Karpas-422 (cell line): ENCODE data around the gene ZNF79. TPM values are rescaled to one million over a fixed set of nuclear protein-coding genes. Genes with fewer than 3 reads are reported as not detected.

Experiments
- DNase-seq: peaks from one replicate; pipeline ENCODE4 v3.0.0-alpha.2; 2015
- H2AFZ ChIP-seq: fragments of 200-600 bp; sonication (generic); 2 replicates; pipeline ENCODE4 v1.6.1; 2014; ENCODE audit warnings: antibody characterized with exemption, low read length, mixed read lengths
- H3K27ac ChIP-seq: fragments of 200-600 bp; sonication (generic); 2 replicates; pipeline ENCODE4 v1.5.1; 2014; ENCODE audit warnings: mild to moderate bottlenecking, low read length, moderate library complexity
- H3K27me3 ChIP-seq: fragments of 200-600 bp; sonication (generic); 2 replicates; pipeline ENCODE4 v1.6.1; 2014; ENCODE audit warnings: low read length, mixed read lengths
- H3K36me3 ChIP-seq: fragments of 200-600 bp; sonication (generic); 2 replicates; pipeline ENCODE4 v1.6.1; 2014; ENCODE audit warnings: low read length, mixed read lengths; ENCODE audit not compliant: insufficient read depth
- H3K4me1 ChIP-seq: fragments of 200-600 bp; sonication (generic); 2 replicates; pipeline ENCODE4 v1.6.1; 2014; ENCODE audit warnings: mild to moderate bottlenecking, low read length, mixed read lengths
- H3K4me2 ChIP-seq: fragments of 200-600 bp; sonication (generic); 2 replicates; pipeline ENCODE4 v1.6.1; 2014; ENCODE audit warnings: low read length, low read depth, mild to moderate bottlenecking; ENCODE audit not compliant: poor library complexity, severe bottlenecking
- H3K4me3 ChIP-seq: fragments of 200-600 bp; sonication (generic); 2 replicates; pipeline ENCODE4 v1.5.1; 2014; ENCODE audit warnings: mild to moderate bottlenecking, antibody characterized with exemption, low read length, mixed read lengths
- H3K79me2 ChIP-seq: fragments of 200-600 bp; sonication (generic); 2 replicates; pipeline ENCODE4 v1.6.1; 2014; ENCODE audit warnings: mild to moderate bottlenecking, low read length, mixed read lengths
- H3K9ac ChIP-seq: fragments of 200-600 bp; sonication (generic); 2 replicates; pipeline ENCODE4 v1.6.0; 2014; ENCODE audit warnings: low read length
- H3K9me2 ChIP-seq: fragments of 200-600 bp; sonication (generic), shearing (Covaris generic); replicated peaks from 2 replicates; pipeline ENCODE4 v1.6.0; 2014; ENCODE audit warnings: mild to moderate bottlenecking, low read length, moderate library complexity; ENCODE audit not compliant: insufficient read depth
- H3K9me3 ChIP-seq: fragments of 300-700, 200-600 bp; sonication (generic); 2 replicates; pipeline ENCODE4 v1.6.1; 2014; ENCODE audit warnings: low read length, mixed read lengths
- H4K20me1 ChIP-seq: fragments of 200-600 bp; sonication (generic); 2 replicates; pipeline ENCODE4 v1.6.1; 2014; ENCODE audit warnings: mild to moderate bottlenecking, antibody characterized with exemption, low read length, low read depth; ENCODE audit not compliant: insufficient read depth
- total RNA-seq: library from RNA; depleted of rRNA; stranded (reverse); fragments of >200 nt; shearing (Covaris generic); gene quantifications from 2 replicates; pipeline ENCODE4 v1.2.3, GENCODE V29; 2014; ENCODE audit warnings: low replicate concordance

The ZNF79 gene
- total RNA-seq, 1 experiment from 2014 or later, result 8.1 TPM

- peak overlapping the region; percentile 72 for H3K27ac ChIP-seq
- H2AFZ ChIP-seq, result peak overlapping the region; percentile 31; the same call in 1 of the 2 replicates
- no peak overlapping the region; the same call in 1 of the 2 replicates for H3K4me3 ChIP-seq
Measured at GRCh38 chr9:127388037-127388855, 35.9 kb upstream of the ZNF79 start.

GRCh38 chr9:127388856-127389238 is 35.3 kb upstream of the ZNF79 start:
- Histone ChIP-seq H3K9me3 (no peaks in the 10 kb centered on the region), H3K27ac (peak overlapping the region; percentile 72), H3K4me2 (peak overlapping the region; percentile 55), H2AFZ (peak overlapping the region; percentile 31; the same call in 1 of the 2 replicates), H3K9me2 (no peaks in the 10 kb centered on the region), H3K4me1 (peaks cover 37% of the 10 kb centered on the region), H3K4me3 (no peak overlapping the region; the same call in 1 of the 2 replicates), H3K27me3 (no peaks in the 10 kb centered on the region), H3K79me2 (no peaks in the 10 kb centered on the region), H3K36me3 (no peaks in the 10 kb centered on the region), H4K20me1 (no peaks in the 10 kb centered on the region), H3K9ac (peak overlapping the region; percentile 34; the same call in 1 of the 2 replicates)
- peak; percentile 47 for DNase-seq

More at GRCh38 chr9:127388037-127388855, 35.9 kb upstream of the ZNF79 start:
- Histone ChIP-seq H3K9me2 (no peaks in the 10 kb centered on the region), H3K4me1 (peaks cover 37% of the 10 kb centered on the region), H3K36me3 (no peaks in the 10 kb centered on the region), H3K79me2 (no peaks in the 10 kb centered on the region), H3K27me3 (no peaks in the 10 kb centered on the region), H3K9me3 (no peaks in the 10 kb centered on the region), H3K4me2 (peak overlapping the region; percentile 55), H4K20me1 (no peaks in the 10 kb centered on the region), H3K9ac (peak overlapping the region; percentile 34; the same call in 1 of the 2 replicates)
- DNase-seq, result peak; percentile 92

GRCh38 chr9:127389381-127390247 is 34.6 kb upstream of the ZNF79 start:
- Histone ChIP-seq H3K79me2 (no peaks in the 10 kb centered on the region), H3K9ac (no peak overlapping the region), H3K4me2 (peak overlapping the region; percentile 55), H3K9me2 (no peaks in the 10 kb centered on the region), H2AFZ (no peak overlapping the region), H3K9me3 (no peaks in the 10 kb centered on the region), H3K27me3 (no peaks in the 10 kb centered on the region), H3K27ac (peak overlapping the region; percentile 72), H3K4me1 (peaks cover 37% of the 10 kb centered on the region), H3K4me3 (no peak overlapping the region), H3K36me3 (no peaks in the 10 kb centered on the region), H4K20me1 (no peaks in the 10 kb centered on the region)
- no peak for DNase-seq

GRCh38 chr9:127390248-127390545 is 34.0 kb upstream of the ZNF79 start:
- no peak for DNase-seq
- Histone ChIP-seq H3K9me3 (no peaks in the 10 kb centered on the region), H2AFZ (no peak overlapping the region), H3K27ac (no peak overlapping the region), H3K9me2 (no peaks in the 10 kb centered on the region), H4K20me1 (no peaks in the 10 kb centered on the region), H3K36me3 (no peaks in the 10 kb centered on the region), H3K4me2 (no peak overlapping the region), H3K9ac (no peak overlapping the region), H3K27me3 (no peaks in the 10 kb centered on the region), H3K79me2 (no peaks in the 10 kb centered on the region), H3K4me1 (peaks cover 43% of the 10 kb centered on the region), H3K4me3 (no peak overlapping the region)

- H3K36me3 ChIP-seq, result no peaks in the 10 kb centered on the region
- no peaks in the 10 kb centered on the region for H3K79me2 ChIP-seq
- H3K9me2 ChIP-seq, result no peaks in the 10 kb centered on the region
- no peak overlapping the region for H3K27ac ChIP-seq
- H4K20me1 ChIP-seq, result no peaks in the 10 kb centered on the region
- H3K4me3 ChIP-seq, result no peak overlapping the region
- peaks cover 47% of the 10 kb centered on the region for H3K4me1 ChIP-seq
- no peak overlapping the region for H3K9ac ChIP-seq
- no peak for DNase-seq
- no peaks in the 10 kb centered on the region for H3K9me3 ChIP-seq
- no peaks in the 10 kb centered on the region for H3K27me3 ChIP-seq
- H3K4me2 ChIP-seq, result no peak overlapping the region
- H2AFZ ChIP-seq, result no peak overlapping the region
Measured at GRCh38 chr9:127390563-127390962, 33.6 kb upstream of the ZNF79 start.

GRCh38 chr9:127392166-127392565 is 32.0 kb upstream of the ZNF79 start:
- H3K4me2 ChIP-seq, result no peak overlapping the region
- H3K9ac ChIP-seq, result no peak overlapping the region
- H3K36me3 ChIP-seq, result no peaks in the 10 kb centered on the region
- H4K20me1 ChIP-seq, result no peaks in the 10 kb centered on the region
- H3K9me2 ChIP-seq, result no peaks in the 10 kb centered on the region
- H2AFZ ChIP-seq, result no peak overlapping the region
- no peaks in the 10 kb centered on the region for H3K27me3 ChIP-seq
- H3K4me3 ChIP-seq, result no peak overlapping the region
- H3K4me1 ChIP-seq, result peaks cover 41% of the 10 kb centered on the region
- no peaks in the 10 kb centered on the region for H3K9me3 ChIP-seq
- H3K79me2 ChIP-seq, result no peaks in the 10 kb centered on the region
- H3K27ac ChIP-seq, result no peak overlapping the region
- no peak for DNase-seq

- no peaks in the 10 kb centered on the region for H3K27me3 ChIP-seq
- H3K4me3 ChIP-seq, result no peak overlapping the region
- H4K20me1 ChIP-seq, result no peaks in the 10 kb centered on the region
- no peak for DNase-seq
- no peaks in the 10 kb centered on the region for H3K36me3 ChIP-seq
- H3K9me3 ChIP-seq, result no peaks in the 10 kb centered on the region
- H3K4me2 ChIP-seq, result no peak overlapping the region
- peaks cover 7% of the 10 kb centered on the region for H3K79me2 ChIP-seq
- no peak overlapping the region for H3K9ac ChIP-seq
- no peaks in the 10 kb centered on the region for H3K9me2 ChIP-seq
- no peak overlapping the region for H2AFZ ChIP-seq
- peaks cover 35% of the 10 kb centered on the region for H3K4me1 ChIP-seq
- H3K27ac ChIP-seq, result no peak overlapping the region
Measured at GRCh38 chr9:127392976-127393375, 31.2 kb upstream of the ZNF79 start.

GRCh38 chr9:127393645-127394044 is 30.5 kb upstream of the ZNF79 start:
- H3K27me3 ChIP-seq, result no peaks in the 10 kb centered on the region
- DNase-seq, result no peak

More at GRCh38 chr9:127393645-127394044, 30.5 kb upstream of the ZNF79 start:
- no peak overlapping the region for H3K9ac ChIP-seq
- H3K4me2 ChIP-seq, result no peak overlapping the region
- no peak overlapping the region for H3K27ac ChIP-seq
- peaks cover 13% of the 10 kb centered on the region for H3K79me2 ChIP-seq
- H3K9me3 ChIP-seq, result no peaks in the 10 kb centered on the region
- no peaks in the 10 kb centered on the region; the same call in 1 of the 2 replicates for H4K20me1 ChIP-seq
- no peaks in the 10 kb centered on the region for H3K36me3 ChIP-seq
- H3K4me1 ChIP-seq, result peaks cover 35% of the 10 kb centered on the region
- H3K9me2 ChIP-seq, result no peaks in the 10 kb centered on the region
- H3K4me3 ChIP-seq, result no peak overlapping the region
- no peak overlapping the region for H2AFZ ChIP-seq
